ENCODE data around the gene CAMK2N1. TPM values are rescaled to one million over a fixed set of nuclear protein-coding genes. Genes with fewer than 3 reads are reported as not detected.

The CAMK2N1 gene
- total RNA-seq, 1 experiment from 2014 or later = 10.1 TPM

- no peak for TF ChIP-seq AR (CRISPR knock-in tag; IDR thresholded peaks at IDR 0.05)
- TF ChIP-seq CTCF (IDR thresholded peaks at IDR 0.05) = no peak
- TF ChIP-seq ZNF138 (CRISPR knock-in tag; conservative IDR thresholded peaks at IDR 0.05) = no peak
Measured at GRCh38 chr1:20493309-20493708, 7.3 kb upstream of the CAMK2N1 start (continued).

- ChIA-PET POLR2A (no interaction called here), CTCF (interaction anchor here (1.1 to 4.4 kb wide), 7 partner anchors 8 to 280 kb away, joined by 3 to 42 read pairs (median 14); partner anchors contain the start of gene CAMK2N1)
- H3K27ac Mint-ChIP-seq = no peak overlapping the region
- no peak overlapping the region for H3K4me3 Mint-ChIP-seq
- ATAC-seq (no peak), DNase-seq (ENCODE audit: low spot score) (no peak)
- H3K9me3 Mint-ChIP-seq = no peaks in the 10 kb centered on the region
- peaks cover 15% of the 10 kb centered on the region for H3K4me1 Mint-ChIP-seq
- peaks cover 34% of the 10 kb centered on the region for H3K27me3 Mint-ChIP-seq (ENCODE audit: low read depth)
- H3K36me3 Mint-ChIP-seq = no peaks in the 10 kb centered on the region
- TF ChIP-seq JUN (CRISPR knock-in tag; IDR thresholded peaks at IDR 0.05) = no peak
- TF ChIP-seq NR3C1 (CRISPR knock-in tag; conservative IDR thresholded peaks at IDR 0.05; ENCODE audit: low read depth) = no peak
- no peak for TF ChIP-seq GRHL2 (CRISPR knock-in tag; IDR thresholded peaks at IDR 0.05; ENCODE audit: insufficient replicate concordance, severe bottlenecking)
- TF ChIP-seq NR2C2 (CRISPR knock-in tag; IDR thresholded peaks at IDR 0.05) = no peak
- TF ChIP-seq ZNF396 (CRISPR knock-in tag; IDR thresholded peaks at IDR 0.05; ENCODE audit: borderline replicate concordance) = no peak
- no peak for TF ChIP-seq E2F4 (CRISPR knock-in tag; IDR thresholded peaks at IDR 0.05; ENCODE audit: borderline replicate concordance, low read depth)
- TF ChIP-seq STAT6 (CRISPR knock-in tag; conservative IDR thresholded peaks at IDR 0.05; ENCODE audit: low read depth) = no peak
- TF ChIP-seq IRF1 (CRISPR knock-in tag; IDR thresholded peaks at IDR 0.05) = no peak
- no peak for TF ChIP-seq ZNF281 (CRISPR knock-in tag; IDR thresholded peaks at IDR 0.05)
- TF ChIP-seq ZNF416 (CRISPR knock-in tag; IDR thresholded peaks at IDR 0.05) = no peak
- no peak for TF ChIP-seq ZNF532 (CRISPR knock-in tag; IDR thresholded peaks at IDR 0.05; ENCODE audit: borderline replicate concordance)
- no peak for TF ChIP-seq ATF3 (CRISPR knock-in tag; conservative IDR thresholded peaks at IDR 0.05)
- no peak for TF ChIP-seq CBFB (CRISPR knock-in tag; IDR thresholded peaks at IDR 0.05; ENCODE audit: low read depth)
- TF ChIP-seq ATF1 (CRISPR knock-in tag; IDR thresholded peaks at IDR 0.05) = no peak
Measured at GRCh38 chr1:20492751-20493150, 6.7 kb upstream of the CAMK2N1 start.

Measured in WTC11 (cell line).